DND-41 (cell line): ENCODE data around the gene UNK.

ENCODE experiments used
- ATAC-seq: fragments of 200-7000 bp; cut with Tn5 transposase; 3 replicates; pipeline ENCODE4 v1.9.1; 2021; ENCODE audit warnings: low read depth; ENCODE audit not compliant: insufficient read depth
- DNase-seq: peaks from one replicate; pipeline ENCODE4 v3.0.0-alpha.2; 2020
- H2AFZ ChIP-seq: 2 replicates; pipeline ENCODE4 v1.6.0; 2012; ENCODE audit warnings: low read depth, low read length
- H3K27ac ChIP-seq: 2 replicates; pipeline ENCODE4 v1.5.1; 2012; ENCODE audit warnings: low read length, inconsistent platforms
- H3K27me3 ChIP-seq: fragments of 200-600 bp; sonication (generic); 2 replicates; pipeline ENCODE4 v1.6.0; 2012; ENCODE audit warnings: low read length, mild to moderate bottlenecking, inconsistent platforms; ENCODE audit not compliant: insufficient read depth, poor library complexity
- H3K36me3 ChIP-seq: 2 replicates; pipeline ENCODE4 v1.5.1; 2012; ENCODE audit warnings: low read length, inconsistent platforms; ENCODE audit not compliant: insufficient read depth
- H3K4me1 ChIP-seq: 2 replicates; pipeline ENCODE4 v1.5.1; 2012; ENCODE audit warnings: mild to moderate bottlenecking, low read length; ENCODE audit not compliant: insufficient read depth
- H3K4me2 ChIP-seq: 2 replicates; pipeline ENCODE4 v1.6.0; 2012; ENCODE audit warnings: mild to moderate bottlenecking, moderate library complexity, low read length, inconsistent platforms; ENCODE audit not compliant: insufficient read depth
- H3K4me3 ChIP-seq, 2 experiments: fragments of 200-600 bp in 1 of 2; shearing (Covaris generic) in 1 of 2; 2 replicates each; pipeline ENCODE4 v1.5.1; 2012 to 2016; ENCODE audit warnings: inconsistent platforms in 2 of 2, low read length in 2 of 2, mild to moderate bottlenecking in 2 of 2, low read depth in 1 of 2, moderate library complexity in 1 of 2
- H3K79me2 ChIP-seq: 2 replicates; pipeline ENCODE4 v1.6.0; 2012; ENCODE audit warnings: low read length, inconsistent platforms; ENCODE audit not compliant: insufficient read depth
- H3K9ac ChIP-seq: 2 replicates; pipeline ENCODE4 v1.6.0; 2012; ENCODE audit warnings: low read depth, mild to moderate bottlenecking, inconsistent platforms, low read length, moderate library complexity
- H3K9me3 ChIP-seq: 2 replicates; pipeline ENCODE4 v1.5.1; 2012; ENCODE audit warnings: low read length, moderate library complexity, mild to moderate bottlenecking, inconsistent platforms; ENCODE audit not compliant: insufficient read depth, severe bottlenecking
- H4K20me1 ChIP-seq: 2 replicates; pipeline ENCODE4 v1.6.0; 2012; ENCODE audit warnings: low read length; ENCODE audit not compliant: insufficient read depth
- CTCF ChIP-seq: IDR thresholded peaks from 2 replicates; pipeline ENCODE4 v1.5.1; 2012; ENCODE audit warnings: borderline replicate concordance, low read length, moderate library complexity, mild to moderate bottlenecking; ENCODE audit not compliant: poor library complexity, severe bottlenecking; ENCODE audit errors: extremely low read depth
- EZH2 ChIP-seq: IDR thresholded peaks from 3 replicates; pipeline ENCODE4 v1.6.1; 2012; ENCODE audit warnings: borderline replicate concordance, low read depth, mild to moderate bottlenecking, moderate library complexity, low read length, inconsistent platforms; ENCODE audit not compliant: severe bottlenecking

Gene UNK

GRCh38 chr17:75740631-75741077 lies 44.0 kb upstream of the UNK start:
- no peaks in the 10 kb centered on the region for H3K4me1 ChIP-seq
- H3K36me3 ChIP-seq, result no peaks in the 10 kb centered on the region
- no peaks in the 10 kb centered on the region for H3K9me3 ChIP-seq
- no peak overlapping the region for H3K4me2 ChIP-seq
- no peaks in the 10 kb centered on the region for H3K79me2 ChIP-seq
- H3K4me3 ChIP-seq, result no peak overlapping the region
- H3K27ac ChIP-seq, result no peak overlapping the region
- H3K27me3 ChIP-seq, result no peaks in the 10 kb centered on the region
- H4K20me1 ChIP-seq, result 0 out of 2 replicates have a peak, but pooled peaks cover 4% of the 10 kb centered on the region
- no peak overlapping the region for H2AFZ ChIP-seq
- TF ChIP-seq CTCF, result no peak
- TF ChIP-seq EZH2, result no peak
- no peak overlapping the region for H3K9ac ChIP-seq
- DNase-seq (no peak), ATAC-seq (no peak)

- H3K79me2 ChIP-seq, result no peaks in the 10 kb centered on the region
- no peaks in the 10 kb centered on the region for H3K9me3 ChIP-seq
Observed at GRCh38 chr17:75742337-75742736, 42.3 kb upstream of the UNK start.

GRCh38 chr17:75743625-75744206 lies 40.9 kb upstream of the UNK start:
- no peaks in the 10 kb centered on the region for H3K36me3 ChIP-seq
- no peaks in the 10 kb centered on the region for H3K9me3 ChIP-seq
- no peak overlapping the region for H3K9ac ChIP-seq
- no peak overlapping the region for H2AFZ ChIP-seq
- no peaks in the 10 kb centered on the region for H3K79me2 ChIP-seq
- no peaks in the 10 kb centered on the region for H3K27me3 ChIP-seq
- no peak overlapping the region for H3K4me2 ChIP-seq
- H3K4me3 ChIP-seq, result no peak overlapping the region
- no peaks in the 10 kb centered on the region for H4K20me1 ChIP-seq
- DNase-seq, result no peak
- H3K4me1 ChIP-seq, result peaks cover 5% of the 10 kb centered on the region; the same call in 1 of the 2 replicates
- TF ChIP-seq EZH2 (no peak), CTCF (no peak)
- ATAC-seq, result no peak
- H3K27ac ChIP-seq, result no peak overlapping the region

More at GRCh38 chr17:75742337-75742736, 42.3 kb upstream of the UNK start:
- TF ChIP-seq CTCF (no peak), EZH2 (no peak)
- Histone ChIP-seq H4K20me1 (no peaks in the 10 kb centered on the region), H2AFZ (no peak overlapping the region), H3K9ac (no peak overlapping the region), H3K27me3 (no peaks in the 10 kb centered on the region), H3K4me2 (no peak overlapping the region), H3K27ac (no peak overlapping the region), H3K36me3 (no peaks in the 10 kb centered on the region), H3K4me3 (no peak overlapping the region), H3K4me1 (no peaks in the 10 kb centered on the region)
- ATAC-seq (no peak), DNase-seq (no peak)
